Neural progenitor cell (in vitro differentiated cells): ENCODE results near the gene CAPN14. TPM values are rescaled to one million over a fixed set of nuclear protein-coding genes. Genes with fewer than 3 reads are reported as not detected.

Source experiments
- DNase-seq: peaks from one replicate; pipeline ENCODE4 v3.0.0-alpha.2; 2016; ENCODE audit warnings: low spot score
- H2AFZ ChIP-seq: fragments of 200-600 bp; sonication (generic); replicated peaks from 2 replicates; pipeline ENCODE4 v1.6.1; 2016; ENCODE audit warnings: antibody characterized with exemption
- H3F3A ChIP-seq: fragments of 200-600 bp; sonication (generic); 2 replicates; pipeline ENCODE4 v1.6.1; 2016; ENCODE audit warnings: antibody characterized with exemption, low read depth
- H3K27ac ChIP-seq: fragments of 200-600 bp; sonication (generic); 2 replicates; pipeline ENCODE4 v1.5.1; 2016; ENCODE audit warnings: mild to moderate bottlenecking
- H3K27me3 ChIP-seq: fragments of 200-600 bp; sonication (generic); 2 replicates; pipeline ENCODE4 v1.6.1; 2016; ENCODE audit warnings: mild to moderate bottlenecking, moderate library complexity
- H3K36me3 ChIP-seq: fragments of 200-600 bp; sonication (generic); 2 replicates; pipeline ENCODE4 v1.5.1; 2016
- H3K4me1 ChIP-seq: fragments of 200-600 bp; sonication (generic); 2 replicates; pipeline ENCODE4 v1.6.1; 2016; ENCODE audit warnings: mixed run types
- H3K4me2 ChIP-seq: fragments of 200-600 bp; sonication (generic); 2 replicates; pipeline ENCODE4 v1.6.1; 2016
- H3K4me3 ChIP-seq: fragments of 200-600 bp; sonication (generic); 2 replicates; pipeline ENCODE4 v1.5.1; 2016
- H3K79me2 ChIP-seq: fragments of 200-600 bp; sonication (generic); 2 replicates; pipeline ENCODE4 v1.6.1; 2016; ENCODE audit warnings: low read depth
- H3K9ac ChIP-seq: fragments of 200-600 bp; sonication (generic); 2 replicates; pipeline ENCODE4 v1.6.1; 2016
- H3K9me3 ChIP-seq: fragments of 200-600 bp; sonication (generic); 2 replicates; pipeline ENCODE4 v1.5.1; 2016; ENCODE audit warnings: low read depth
- H4K20me1 ChIP-seq: fragments of 200-600 bp; sonication (generic); 2 replicates; pipeline ENCODE4 v1.6.1; 2016; ENCODE audit warnings: low read depth
- H3K27ac Mint-ChIP-seq: 3 replicates; pipeline ENCODE4 v1.8.0; 2021; ENCODE audit warnings: mixed read lengths
- H3K27me3 Mint-ChIP-seq: 2 replicates; pipeline ENCODE4 v1.8.0; 2022; ENCODE audit warnings: low read depth, mild to moderate bottlenecking, inconsistent platforms, moderate library complexity, mixed read lengths; ENCODE audit not compliant: insufficient read depth
- H3K36me3 Mint-ChIP-seq: 3 replicates; pipeline ENCODE4 v1.8.0; 2021; ENCODE audit warnings: mixed read lengths
- H3K4me1 Mint-ChIP-seq: 3 replicates; pipeline ENCODE4 v1.8.0; 2021; ENCODE audit warnings: mixed read lengths
- H3K4me3 Mint-ChIP-seq: 3 replicates; pipeline ENCODE4 v1.8.0; 2021; ENCODE audit warnings: mild to moderate bottlenecking, moderate library complexity, mixed read lengths
- H3K9me3 Mint-ChIP-seq: 3 replicates; pipeline ENCODE4 v1.8.0; 2020; ENCODE audit warnings: mixed read lengths
- EZH2 ChIP-seq: fragments of 200-600 bp; sonication (generic); IDR thresholded peaks from 2 replicates; pipeline ENCODE4 v1.6.1; 2017; ENCODE audit warnings: antibody characterized with exemption, mild to moderate bottlenecking, moderate library complexity
- EZH2phosphoT487 ChIP-seq: fragments of 200-600 bp; sonication (generic); IDR thresholded peaks from 2 replicates; pipeline ENCODE4 v1.6.1; 2017; ENCODE audit warnings: antibody characterized with exemption
- total RNA-seq: library from RNA; depleted of rRNA; stranded (reverse); fragments of >200 nt; gene quantifications from 2 replicates; pipeline ENCODE4 v1.2.3, GENCODE V29; 2015; ENCODE audit warnings: low replicate concordance
- TF ChIP-seq, protein P1 (sequence below): fragments of 200-600 bp; sonication (generic); IDR thresholded peaks from 2 replicates; pipeline ENCODE4 v1.5.1; 2017; ENCODE audit warnings: antibody characterized with exemption, mild to moderate bottlenecking

CAPN14 gene
- total RNA-seq, 1 donor from 2014 or later: 0.04 TPM

DNA sequence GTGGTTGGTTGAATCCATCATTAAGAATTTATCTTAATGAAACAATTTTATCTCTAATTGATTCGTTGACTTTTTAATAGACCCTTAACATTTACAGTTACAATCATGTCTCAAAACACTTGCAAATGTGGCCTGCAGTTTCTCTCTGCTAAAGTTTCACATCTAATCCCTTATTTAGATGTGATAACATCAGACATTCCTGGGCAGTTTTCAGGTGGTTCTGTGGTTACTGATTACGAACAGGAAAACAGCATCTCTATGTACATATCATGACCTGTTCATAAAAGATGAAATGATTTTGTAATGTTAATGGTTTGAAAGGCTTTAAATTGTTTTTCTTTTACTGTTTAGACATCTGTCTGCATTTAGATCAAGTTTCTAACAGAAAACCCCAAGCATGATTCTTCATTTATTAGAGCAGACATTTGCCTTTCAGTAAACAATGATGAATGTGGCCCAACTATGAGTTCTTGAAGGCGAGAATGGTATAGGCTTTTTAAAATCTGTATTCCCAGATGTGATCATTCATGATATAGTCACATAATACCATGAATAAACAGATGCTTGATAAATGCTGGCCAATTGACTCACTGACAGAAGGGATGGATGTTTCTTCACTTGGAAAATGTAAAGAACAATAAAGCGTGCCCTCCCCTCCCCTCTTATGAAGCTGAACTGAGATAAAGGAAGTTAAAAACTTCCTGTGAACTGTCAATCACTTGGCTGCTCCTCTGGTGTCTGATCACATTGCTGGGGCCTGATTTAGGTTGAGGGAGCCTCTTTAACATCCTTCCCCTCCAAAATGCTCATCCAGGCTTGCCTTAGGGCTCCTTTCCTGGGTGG is 3.5 kb downstream of the CAPN14 start:
- TF ChIP-seq, protein P1, sequence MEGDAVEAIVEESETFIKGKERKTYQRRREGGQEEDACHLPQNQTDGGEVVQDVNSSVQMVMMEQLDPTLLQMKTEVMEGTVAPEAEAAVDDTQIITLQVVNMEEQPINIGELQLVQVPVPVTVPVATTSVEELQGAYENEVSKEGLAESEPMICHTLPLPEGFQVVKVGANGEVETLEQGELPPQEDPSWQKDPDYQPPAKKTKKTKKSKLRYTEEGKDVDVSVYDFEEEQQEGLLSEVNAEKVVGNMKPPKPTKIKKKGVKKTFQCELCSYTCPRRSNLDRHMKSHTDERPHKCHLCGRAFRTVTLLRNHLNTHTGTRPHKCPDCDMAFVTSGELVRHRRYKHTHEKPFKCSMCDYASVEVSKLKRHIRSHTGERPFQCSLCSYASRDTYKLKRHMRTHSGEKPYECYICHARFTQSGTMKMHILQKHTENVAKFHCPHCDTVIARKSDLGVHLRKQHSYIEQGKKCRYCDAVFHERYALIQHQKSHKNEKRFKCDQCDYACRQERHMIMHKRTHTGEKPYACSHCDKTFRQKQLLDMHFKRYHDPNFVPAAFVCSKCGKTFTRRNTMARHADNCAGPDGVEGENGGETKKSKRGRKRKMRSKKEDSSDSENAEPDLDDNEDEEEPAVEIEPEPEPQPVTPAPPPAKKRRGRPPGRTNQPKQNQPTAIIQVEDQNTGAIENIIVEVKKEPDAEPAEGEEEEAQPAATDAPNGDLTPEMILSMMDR: no peak
- TF ChIP-seq EZH2 (no peak), EZH2phosphoT487 (no peak)
- H3K4me3 Mint-ChIP-seq: no peak overlapping the region
- no peak overlapping the region for H3K4me3 ChIP-seq
- H4K20me1 ChIP-seq: no peaks in the 10 kb centered on the region
- H3K36me3 ChIP-seq: no peaks in the 10 kb centered on the region
- no peak overlapping the region for H2AFZ ChIP-seq
- no peaks in the 10 kb centered on the region for H3K9me3 ChIP-seq
- H3K27ac Mint-ChIP-seq: no peak overlapping the region
- H3K9me3 Mint-ChIP-seq: no peaks in the 10 kb centered on the region
- H3K4me2 ChIP-seq: no peak overlapping the region
- H3K4me1 Mint-ChIP-seq: peaks cover 3% of the 10 kb centered on the region
- no peak overlapping the region for H3K9ac ChIP-seq
- no peaks in the 10 kb centered on the region for H3K4me1 ChIP-seq
- H3K27me3 ChIP-seq: no peaks in the 10 kb centered on the region
- H3K27me3 Mint-ChIP-seq: peaks cover 2% of the 10 kb centered on the region
- H3K79me2 ChIP-seq: no peaks in the 10 kb centered on the region
- no peak overlapping the region for H3K27ac ChIP-seq
- no peak for DNase-seq
- peaks cover 1% of the 10 kb centered on the region for H3K36me3 Mint-ChIP-seq
- H3F3A ChIP-seq: no peaks in the 10 kb centered on the region

DNA sequence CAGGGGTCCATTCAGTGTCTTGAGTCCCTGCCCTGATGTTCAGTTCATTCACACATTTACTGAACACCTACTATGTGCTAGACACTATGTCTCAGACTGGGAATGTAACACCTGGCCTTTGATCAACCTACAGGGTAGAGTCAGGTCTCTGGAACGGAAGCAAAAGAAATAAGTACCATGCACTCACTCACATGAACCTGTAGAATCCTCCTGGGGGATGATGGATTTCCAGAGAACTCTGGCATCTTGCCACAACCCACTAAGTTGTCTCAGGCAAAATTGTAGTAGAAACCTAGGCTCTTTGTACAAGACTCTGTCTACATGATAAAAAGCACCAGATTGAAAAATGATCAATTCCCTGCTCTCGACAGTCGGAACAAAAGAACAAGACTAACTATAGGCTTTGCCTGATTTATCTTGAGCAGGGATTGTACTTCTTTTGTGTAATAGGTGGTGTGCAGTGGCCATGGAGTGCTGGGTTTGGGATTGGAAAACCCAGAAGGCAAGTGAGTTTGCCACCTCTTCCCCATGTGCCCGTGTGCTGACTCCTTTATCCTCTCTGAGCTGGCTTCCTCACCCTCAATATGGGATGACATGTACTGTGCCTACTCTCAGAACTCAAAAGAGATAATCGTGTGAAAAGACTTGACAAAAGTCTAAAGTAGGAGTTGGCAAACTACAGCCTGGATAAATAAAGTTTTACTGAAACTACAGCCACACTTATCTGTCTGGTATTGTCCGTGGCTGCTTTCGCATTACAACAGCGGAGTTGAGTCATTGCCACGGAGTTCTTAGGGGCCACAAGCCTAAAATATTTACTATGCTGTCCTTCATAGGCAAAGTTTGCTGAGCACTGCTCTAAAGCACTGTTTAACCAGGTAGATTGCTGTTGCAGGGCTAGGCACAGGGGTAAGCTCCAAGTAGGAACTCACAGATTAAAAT is 4.4 kb downstream of the CAPN14 start:
- Mint-ChIP-seq H3K36me3 (peaks cover 1% of the 10 kb centered on the region), H3K27ac (peak overlapping the region; percentile 6), H3K4me1 (peaks cover 8% of the 10 kb centered on the region), H3K9me3 (no peaks in the 10 kb centered on the region), H3K4me3 (no peak overlapping the region), H3K27me3 (peaks cover 2% of the 10 kb centered on the region)
- no peak for DNase-seq
- Histone ChIP-seq H3K4me3 (no peak overlapping the region), H3F3A (peaks cover under 1% of the 10 kb centered on the region), H3K79me2 (no peaks in the 10 kb centered on the region), H3K9ac (no peak overlapping the region), H3K4me2 (no peak overlapping the region), H3K27ac (no peak overlapping the region), H3K27me3 (no peaks in the 10 kb centered on the region), H3K9me3 (no peaks in the 10 kb centered on the region), H3K4me1 (peaks cover 6% of the 10 kb centered on the region), H4K20me1 (no peaks in the 10 kb centered on the region), H2AFZ (peak overlapping the region; percentile 7), H3K36me3 (no peaks in the 10 kb centered on the region)
- TF ChIP-seq EZH2: no peak
- TF ChIP-seq EZH2phosphoT487: no peak
- TF ChIP-seq, protein P1: no peak

DNA sequence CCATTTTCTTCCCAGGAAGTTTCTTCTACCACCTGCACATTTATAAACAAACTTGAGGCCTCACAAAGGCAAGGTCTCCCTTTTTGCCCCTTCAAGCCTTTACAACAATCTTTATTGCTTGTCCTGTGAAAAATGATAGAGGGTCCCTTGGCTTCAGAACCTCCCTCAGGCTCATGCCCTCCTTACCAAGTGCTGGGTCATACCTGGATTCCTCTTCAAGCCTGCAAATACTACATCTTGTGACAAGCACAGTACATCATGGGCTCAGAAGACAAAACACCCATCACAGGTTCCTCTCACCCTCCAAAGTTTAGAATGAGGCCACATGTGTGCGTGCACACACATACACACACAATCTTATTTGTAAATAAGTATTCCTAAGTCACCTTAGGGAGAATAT is 9.1 kb downstream of the CAPN14 start:
- no peaks in the 10 kb centered on the region for H3K9me3 ChIP-seq
- DNase-seq: no peak
- TF ChIP-seq EZH2phosphoT487 (no peak), EZH2 (no peak)
- TF ChIP-seq, protein P1: no peak
- no peak overlapping the region for H3K27ac Mint-ChIP-seq
- H3F3A ChIP-seq: peaks cover 9% of the 10 kb centered on the region
- H3K4me1 ChIP-seq: peaks cover 15% of the 10 kb centered on the region
- no peaks in the 10 kb centered on the region for H3K27me3 ChIP-seq
- H3K9ac ChIP-seq: no peak overlapping the region
- H3K4me1 Mint-ChIP-seq: peaks cover 7% of the 10 kb centered on the region
- H3K27me3 Mint-ChIP-seq: peaks cover 4% of the 10 kb centered on the region
- no peaks in the 10 kb centered on the region for H3K79me2 ChIP-seq
- no peak overlapping the region for H2AFZ ChIP-seq
- no peaks in the 10 kb centered on the region for H3K9me3 Mint-ChIP-seq
- H3K4me2 ChIP-seq: peak overlapping the region; percentile 27
- H3K27ac ChIP-seq: peak overlapping the region; percentile 71
- no peak overlapping the region for H3K4me3 ChIP-seq
- no peak overlapping the region for H3K4me3 Mint-ChIP-seq
- no peaks in the 10 kb centered on the region for H4K20me1 ChIP-seq
- H3K36me3 Mint-ChIP-seq: no peaks in the 10 kb centered on the region
- no peaks in the 10 kb centered on the region for H3K36me3 ChIP-seq
